Activated B cell treated with CpG ODN at 0.5 μM for 24 hours (primary cell): ENCODE results near the gene SOCS6. TPM values are rescaled to one million over a fixed set of nuclear protein-coding genes. Genes with fewer than 3 reads are reported as not detected.

ENCODE experiments used
- ATAC-seq: fragments of 200-7000 bp; cut with Tn5 transposase; one replicate; pipeline ENCODE4 v1.10.0; 2021; ENCODE audit warnings: low read depth, mild to moderate bottlenecking, moderate library complexity
- CTCF ChIA-PET: fragments of 350-600 bp; sonication (Branson Sonifier 250); formaldehyde crosslinking; loops from one replicate; lab custom pipeline; 2021; ENCODE audit warnings: antibody characterized with exemption; lab: Charles Lee
- POLR2A ChIA-PET: fragments of 350-600 bp; sonication (Branson Sonifier 250); formaldehyde crosslinking; loops from one replicate; lab custom pipeline; 2021; ENCODE audit warnings: antibody characterized with exemption; lab: Charles Lee
- DNase-seq: peaks from one replicate; pipeline ENCODE4 v3.0.0; 2022
- H3K27ac Mint-ChIP-seq: one replicate; pipeline ENCODE4 v1.8.0; 2020; ENCODE audit warnings: mixed read lengths
- H3K27me3 Mint-ChIP-seq: one replicate; pipeline ENCODE4 v1.8.0; 2021; ENCODE audit warnings: mixed read lengths
- H3K36me3 Mint-ChIP-seq: one replicate; pipeline ENCODE4 v1.8.0; 2021; ENCODE audit warnings: low read depth, mixed read lengths
- H3K4me1 Mint-ChIP-seq: one replicate; pipeline ENCODE4 v1.8.0; 2021; ENCODE audit warnings: mixed read lengths
- H3K4me3 Mint-ChIP-seq: one replicate; pipeline ENCODE4 v1.8.0; 2020; ENCODE audit warnings: mild to moderate bottlenecking, mixed read lengths
- H3K9me3 Mint-ChIP-seq: one replicate; pipeline ENCODE4 v1.8.0; 2020; ENCODE audit warnings: mixed read lengths
- intact Hi-C: fragments of 100-400 bp; cut with micrococcal nuclease; formaldehyde crosslinking; loops from one replicate; pipeline ENCODE4 v1.15.1; 2024
- total RNA-seq: library from RNA; stranded (reverse); gene quantifications from 2 replicates; pipeline ENCODE4 v1.2.3, GENCODE V29; 2022
- TF ChIP-seq, protein P1 (sequence below): fragments of 200-600 bp; IDR thresholded peaks from one replicate; pipeline ENCODE4 v1.8.0; 2022; ENCODE audit warnings: antibody characterized with exemption, mild to moderate bottlenecking

The SOCS6 gene
- total RNA-seq, 1 donor from 2014 or later: 1.1 TPM

DNA sequence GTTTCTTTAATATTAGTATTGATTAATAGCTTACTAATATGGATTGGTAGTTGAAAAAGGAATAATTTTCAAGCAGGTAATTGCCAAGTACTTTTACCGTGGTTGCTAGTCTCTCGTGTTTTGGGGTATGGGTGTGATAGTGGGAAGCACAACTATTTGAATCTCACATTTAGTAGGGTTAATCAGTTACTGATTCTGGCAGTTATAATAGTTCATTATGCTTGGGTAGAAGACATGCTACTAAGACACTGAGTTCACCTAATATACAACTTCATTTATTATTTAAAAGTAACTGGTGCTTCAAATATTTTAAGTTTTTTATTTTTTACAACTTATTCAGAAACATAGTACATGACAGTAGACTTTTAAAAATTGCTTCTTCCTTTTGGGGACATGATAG lies 33.5 kb downstream of the SOCS6 start:
- peaks cover 2% of the 10 kb centered on the region for H3K4me1 Mint-ChIP-seq
- no peaks in the 10 kb centered on the region for H3K27me3 Mint-ChIP-seq
- TF ChIP-seq, protein P1, sequence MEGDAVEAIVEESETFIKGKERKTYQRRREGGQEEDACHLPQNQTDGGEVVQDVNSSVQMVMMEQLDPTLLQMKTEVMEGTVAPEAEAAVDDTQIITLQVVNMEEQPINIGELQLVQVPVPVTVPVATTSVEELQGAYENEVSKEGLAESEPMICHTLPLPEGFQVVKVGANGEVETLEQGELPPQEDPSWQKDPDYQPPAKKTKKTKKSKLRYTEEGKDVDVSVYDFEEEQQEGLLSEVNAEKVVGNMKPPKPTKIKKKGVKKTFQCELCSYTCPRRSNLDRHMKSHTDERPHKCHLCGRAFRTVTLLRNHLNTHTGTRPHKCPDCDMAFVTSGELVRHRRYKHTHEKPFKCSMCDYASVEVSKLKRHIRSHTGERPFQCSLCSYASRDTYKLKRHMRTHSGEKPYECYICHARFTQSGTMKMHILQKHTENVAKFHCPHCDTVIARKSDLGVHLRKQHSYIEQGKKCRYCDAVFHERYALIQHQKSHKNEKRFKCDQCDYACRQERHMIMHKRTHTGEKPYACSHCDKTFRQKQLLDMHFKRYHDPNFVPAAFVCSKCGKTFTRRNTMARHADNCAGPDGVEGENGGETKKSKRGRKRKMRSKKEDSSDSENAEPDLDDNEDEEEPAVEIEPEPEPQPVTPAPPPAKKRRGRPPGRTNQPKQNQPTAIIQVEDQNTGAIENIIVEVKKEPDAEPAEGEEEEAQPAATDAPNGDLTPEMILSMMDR: no peak
- intact Hi-C loops: no loop called here
- H3K9me3 Mint-ChIP-seq: no peaks in the 10 kb centered on the region
- no peak for DNase-seq
- H3K4me3 Mint-ChIP-seq: no peak overlapping the region
- no peaks in the 10 kb centered on the region for H3K36me3 Mint-ChIP-seq
- no peak overlapping the region for H3K27ac Mint-ChIP-seq
- ATAC-seq: no peak
- POLR2A ChIA-PET: no interaction called here
- CTCF ChIA-PET: no interaction called here

DNA sequence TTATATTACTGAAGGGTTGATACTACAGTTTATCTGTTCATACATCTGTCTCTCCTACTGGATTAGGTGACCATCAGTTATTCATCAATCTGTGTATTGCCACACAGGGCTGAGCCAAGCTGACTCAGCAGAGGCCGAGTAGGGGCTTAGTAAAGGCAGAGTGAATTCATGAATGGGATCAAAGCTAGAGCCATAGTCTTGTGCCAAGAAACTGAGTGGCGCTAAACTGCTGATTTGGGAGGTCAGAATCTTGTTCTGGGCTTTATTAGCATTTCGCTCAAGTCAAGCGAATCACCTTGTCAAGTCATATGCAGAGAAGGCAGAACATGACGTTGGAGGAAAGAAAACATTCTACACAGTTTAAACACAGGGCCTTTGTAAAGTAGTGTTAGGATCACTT lies 34.1 kb downstream of the SOCS6 start:
- no peak for ATAC-seq
- peaks cover 2% of the 10 kb centered on the region for H3K4me1 Mint-ChIP-seq
- no peak overlapping the region for H3K4me3 Mint-ChIP-seq
- no peaks in the 10 kb centered on the region for H3K27me3 Mint-ChIP-seq
- POLR2A ChIA-PET: no interaction called here
- TF ChIP-seq, protein P1: no peak
- intact Hi-C loops: no loop called here
- no peak for DNase-seq
- H3K9me3 Mint-ChIP-seq: no peaks in the 10 kb centered on the region
- no peaks in the 10 kb centered on the region for H3K36me3 Mint-ChIP-seq
- CTCF ChIA-PET: no interaction called here
- no peak overlapping the region for H3K27ac Mint-ChIP-seq

DNA sequence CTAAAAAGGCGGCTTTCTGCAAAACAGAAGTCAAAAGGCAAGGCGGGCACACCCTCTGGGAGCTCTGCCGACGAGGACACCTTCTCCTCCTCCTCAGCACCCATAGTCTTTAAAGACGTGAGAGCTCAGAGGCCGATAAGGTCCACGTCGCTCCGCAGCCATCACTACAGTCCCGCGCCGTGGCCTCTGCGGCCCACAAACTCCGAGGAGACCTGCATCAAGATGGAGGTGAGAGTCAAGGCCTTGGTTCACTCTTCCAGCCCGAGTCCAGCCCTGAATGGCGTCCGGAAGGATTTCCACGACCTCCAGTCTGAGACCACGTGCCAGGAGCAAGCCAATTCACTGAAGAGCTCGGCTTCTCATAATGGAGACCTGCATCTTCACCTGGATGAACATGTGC lies 36.1 kb downstream of the SOCS6 start:
- no peaks in the 10 kb centered on the region for H3K27me3 Mint-ChIP-seq
- ChIA-PET CTCF (no interaction called here), POLR2A (no interaction called here)
- no peak overlapping the region for H3K27ac Mint-ChIP-seq
- intact Hi-C loops: no loop called here
- H3K4me1 Mint-ChIP-seq: peaks cover 6% of the 10 kb centered on the region
- TF ChIP-seq, protein P1: no peak
- no peak overlapping the region for H3K4me3 Mint-ChIP-seq
- ATAC-seq (no peak), DNase-seq (no peak)
- no peaks in the 10 kb centered on the region for H3K36me3 Mint-ChIP-seq
- no peaks in the 10 kb centered on the region for H3K9me3 Mint-ChIP-seq

DNA sequence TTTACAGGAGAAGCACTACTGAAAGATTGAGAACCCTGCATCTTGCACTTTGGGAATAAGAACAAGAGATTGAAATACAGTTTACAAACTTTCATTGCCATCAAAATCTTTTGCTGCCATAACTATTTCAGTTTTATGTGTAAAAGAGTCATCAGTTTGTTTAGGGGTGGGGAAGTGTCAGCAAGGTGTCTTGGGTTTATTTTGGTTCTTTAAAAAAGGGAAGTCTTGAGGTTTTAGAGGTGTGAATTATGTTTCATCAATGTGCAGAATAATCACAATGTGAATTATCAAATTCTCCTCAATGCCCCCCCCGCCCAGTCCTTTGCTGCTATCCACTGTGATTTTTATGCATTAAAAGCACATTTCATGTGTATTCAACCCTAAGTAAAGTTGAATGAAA lies 37.4 kb downstream of the SOCS6 start:
- Mint-ChIP-seq H3K36me3 (no peaks in the 10 kb centered on the region), H3K27me3 (no peaks in the 10 kb centered on the region), H3K4me3 (no peak overlapping the region), H3K9me3 (no peaks in the 10 kb centered on the region), H3K4me1 (peaks cover 6% of the 10 kb centered on the region), H3K27ac (no peak overlapping the region)
- DNase-seq (no peak), ATAC-seq (no peak)
- ChIA-PET POLR2A (no interaction called here), CTCF (no interaction called here)
- TF ChIP-seq, protein P1: no peak
- intact Hi-C loops: no loop called here

DNA sequence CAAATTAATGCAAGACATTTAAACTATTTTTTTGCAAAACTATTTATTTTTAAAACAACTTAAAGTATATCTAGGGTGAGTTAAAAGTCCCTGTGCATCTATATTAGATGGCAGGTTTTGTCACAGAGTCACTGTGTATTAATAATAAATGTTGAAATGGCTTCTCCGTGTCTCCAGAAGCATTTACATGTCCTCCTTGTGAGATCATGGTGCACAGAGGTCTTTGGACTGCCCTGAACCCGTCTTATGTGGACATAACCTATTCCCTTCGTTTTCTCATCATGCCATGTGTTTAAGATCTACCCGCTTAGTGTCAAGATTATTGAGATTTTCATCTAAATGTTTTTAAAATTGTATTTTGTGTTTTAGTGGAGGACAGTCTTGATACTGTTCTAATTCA lies 39.3 kb downstream of the SOCS6 start:
- no peak overlapping the region for H3K4me3 Mint-ChIP-seq
- intact Hi-C loops: no loop called here
- CTCF ChIA-PET: no interaction called here
- no peak overlapping the region for H3K27ac Mint-ChIP-seq
- POLR2A ChIA-PET: no interaction called here
- ATAC-seq (no peak), DNase-seq (no peak)
- no peaks in the 10 kb centered on the region for H3K27me3 Mint-ChIP-seq
- peaks cover 6% of the 10 kb centered on the region for H3K4me1 Mint-ChIP-seq
- H3K36me3 Mint-ChIP-seq: no peaks in the 10 kb centered on the region
- TF ChIP-seq, protein P1: no peak
- H3K9me3 Mint-ChIP-seq: peaks cover 3% of the 10 kb centered on the region
